HG03520 (cell line): Measurements from ENCODE around the gene RPRD1B.

ENCODE experiments used
- ATAC-seq: cut with Tn5 transposase; IDR thresholded peaks from one replicate; pipeline ENCODE4 v1.9.1; 2021; ENCODE audit warnings: mild to moderate bottlenecking, moderate library complexity; ENCODE audit not compliant: unreplicated experiment

The RPRD1B gene

DNA sequence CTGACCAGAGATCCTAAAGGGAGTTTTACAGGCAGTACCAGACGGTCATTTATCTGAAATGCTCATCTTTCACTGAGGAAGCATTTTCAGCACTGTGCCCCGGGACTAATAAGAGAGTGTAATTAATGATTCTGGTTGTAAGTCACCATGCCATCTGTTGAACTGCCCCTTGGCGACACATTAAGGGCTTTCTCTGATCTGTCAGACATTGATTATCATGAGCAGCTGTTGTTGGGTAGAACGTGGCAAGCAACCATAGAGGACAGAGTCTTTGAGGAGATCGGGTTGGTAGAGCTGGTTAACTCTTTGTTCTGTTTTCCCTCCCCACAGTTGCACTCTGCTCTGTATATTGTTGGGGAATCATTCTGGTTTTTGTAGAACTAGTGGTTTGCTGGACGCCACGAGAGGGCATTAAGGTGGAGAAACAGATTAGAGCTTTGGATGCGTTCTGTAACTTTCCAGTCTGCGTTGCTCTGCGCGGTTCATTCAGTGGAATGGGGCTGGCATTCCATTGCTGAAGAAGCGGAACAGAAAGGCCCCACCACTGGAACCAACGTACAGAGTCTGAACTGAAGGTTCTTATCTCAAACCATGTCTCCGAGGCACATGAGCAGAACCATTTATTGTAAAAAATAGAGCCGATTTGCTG lies 34.3 kb downstream of the RPRD1B start:
- no peak for ATAC-seq

DNA sequence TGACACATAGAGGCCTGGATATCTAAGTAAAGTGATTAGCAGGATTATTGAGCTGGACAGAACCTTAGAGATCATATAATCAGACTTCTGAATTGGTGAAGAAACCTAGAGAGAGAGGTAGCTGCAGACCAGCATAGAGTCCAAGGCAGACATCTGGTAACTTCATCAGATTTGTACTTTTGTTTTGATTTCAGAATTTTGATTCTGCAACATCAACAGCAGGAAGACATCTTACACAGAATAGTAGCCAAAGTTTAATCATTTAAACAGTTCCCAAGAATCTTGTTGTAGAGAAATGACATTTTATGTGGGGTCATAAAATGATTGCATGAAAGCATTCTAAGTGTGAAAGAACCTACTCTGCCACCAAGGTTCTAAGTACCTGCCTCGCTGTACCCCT lies 39.4 kb downstream of the RPRD1B start:
- ATAC-seq, result no peak

DNA sequence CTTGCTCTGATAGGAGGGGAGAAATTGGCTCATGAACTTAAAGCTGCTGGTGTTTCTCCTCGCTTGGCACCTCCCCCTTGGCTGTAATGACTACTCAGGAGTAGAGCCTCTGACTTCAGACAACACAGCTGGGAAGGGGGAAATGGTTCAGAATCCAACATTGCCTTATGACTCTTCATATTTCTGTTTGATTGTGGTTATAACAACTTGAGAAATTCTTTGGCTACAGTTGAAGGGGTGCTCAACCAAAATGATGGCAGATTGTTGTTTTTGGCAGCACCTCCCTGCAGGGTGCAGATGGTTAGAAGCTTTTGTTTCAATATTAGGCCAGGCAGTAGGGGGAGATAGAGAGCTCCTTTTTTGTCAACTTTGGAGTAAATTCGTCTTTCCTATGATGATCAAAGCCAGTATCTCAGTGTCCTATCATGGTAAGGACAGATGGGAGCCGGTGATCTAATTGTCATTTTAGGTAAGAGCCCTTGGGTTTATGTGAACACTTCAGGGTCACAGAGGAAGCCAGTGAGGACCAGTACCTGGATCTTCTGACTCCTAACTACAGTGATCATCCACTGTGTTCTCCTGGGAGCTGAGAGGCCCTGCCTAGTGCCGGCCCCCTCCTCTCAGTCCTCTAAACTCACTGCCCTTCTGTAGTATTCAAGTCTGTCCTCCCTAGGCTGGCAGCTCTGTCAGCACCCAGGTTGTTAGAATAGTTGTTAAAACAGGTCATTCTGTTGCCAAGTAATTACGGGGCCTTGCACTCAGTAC lies 39.9 kb downstream of the RPRD1B start:
- no peak for ATAC-seq

DNA sequence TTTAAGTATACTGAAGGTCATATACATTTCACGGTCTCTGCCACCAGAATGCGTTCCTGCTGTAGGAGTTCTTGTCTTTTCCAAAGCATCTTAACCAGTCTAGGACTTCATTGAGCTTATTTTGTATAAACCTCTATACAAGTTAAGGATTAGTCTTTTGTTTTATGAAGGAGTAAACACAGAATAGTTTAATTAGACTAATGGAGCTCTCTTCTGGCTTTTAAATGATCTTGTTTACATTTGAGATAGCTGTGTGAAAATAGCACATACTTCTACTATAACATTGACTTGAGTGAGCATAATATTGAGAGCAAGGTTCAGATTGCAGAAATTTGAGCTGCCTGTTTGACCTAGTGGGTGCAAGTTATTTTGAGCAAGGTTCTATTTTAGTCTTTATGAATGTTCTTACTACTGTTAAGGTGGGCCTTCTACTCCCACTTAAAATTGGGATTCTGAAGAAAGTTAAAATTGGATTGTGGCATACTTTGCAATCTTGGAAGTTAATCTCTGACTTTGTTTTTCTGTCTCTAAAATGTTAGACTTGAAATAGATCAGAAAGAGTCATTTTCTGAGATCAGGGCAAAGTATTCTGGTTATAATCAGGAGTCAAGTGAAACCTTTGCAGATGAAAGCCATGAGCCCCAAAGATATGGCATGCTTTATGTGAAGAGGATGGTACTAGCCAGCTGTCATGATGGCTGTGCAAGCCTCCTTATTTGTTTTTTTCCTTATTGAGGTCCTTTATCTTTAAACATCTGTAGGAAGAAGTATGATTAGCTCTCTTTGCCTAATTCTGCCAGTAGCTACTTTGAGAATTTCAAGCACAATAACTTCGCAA lies 41.8 kb downstream of the RPRD1B start:
- ATAC-seq, result no peak

DNA sequence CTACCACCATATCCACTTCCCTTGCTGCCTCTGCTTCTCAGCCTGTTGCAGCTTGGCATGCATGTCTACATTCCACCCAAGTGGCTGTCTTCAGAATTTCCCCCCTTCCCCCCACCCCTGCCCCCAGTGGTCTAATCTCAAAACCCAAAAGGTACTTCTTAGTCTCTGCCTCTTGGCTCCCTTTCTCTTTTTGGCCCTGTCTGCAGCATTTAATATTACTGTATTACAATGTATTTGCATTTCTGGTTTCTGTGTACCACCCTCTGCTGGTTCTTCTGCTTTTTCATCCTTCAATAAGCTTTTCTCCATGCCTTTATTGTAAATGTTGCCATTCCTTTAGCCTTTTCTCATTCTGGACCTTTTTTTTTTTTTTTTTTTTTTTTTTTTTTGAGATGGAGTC lies 43.0 kb downstream of the RPRD1B start:
- no peak for ATAC-seq

DNA sequence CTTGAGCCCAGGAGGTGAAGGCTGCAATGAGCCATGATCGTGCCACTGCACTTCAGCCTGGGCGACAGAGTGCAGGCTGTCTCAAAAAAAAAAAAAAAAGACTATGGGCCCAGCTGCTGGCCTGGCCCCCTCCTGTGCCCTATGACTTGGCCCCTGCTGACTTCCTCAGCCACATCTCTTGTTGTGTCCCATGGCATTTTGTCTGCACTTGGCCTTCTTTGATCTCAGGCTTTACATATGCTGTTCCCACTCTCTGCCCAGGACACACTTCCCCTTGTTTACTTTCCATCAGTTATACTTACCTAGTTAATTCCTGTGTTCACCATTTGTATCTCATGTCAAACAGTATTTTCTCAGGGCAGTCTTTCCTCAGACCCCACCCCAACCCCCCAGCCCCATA lies 44.5 kb downstream of the RPRD1B start:
- no peak for ATAC-seq

DNA sequence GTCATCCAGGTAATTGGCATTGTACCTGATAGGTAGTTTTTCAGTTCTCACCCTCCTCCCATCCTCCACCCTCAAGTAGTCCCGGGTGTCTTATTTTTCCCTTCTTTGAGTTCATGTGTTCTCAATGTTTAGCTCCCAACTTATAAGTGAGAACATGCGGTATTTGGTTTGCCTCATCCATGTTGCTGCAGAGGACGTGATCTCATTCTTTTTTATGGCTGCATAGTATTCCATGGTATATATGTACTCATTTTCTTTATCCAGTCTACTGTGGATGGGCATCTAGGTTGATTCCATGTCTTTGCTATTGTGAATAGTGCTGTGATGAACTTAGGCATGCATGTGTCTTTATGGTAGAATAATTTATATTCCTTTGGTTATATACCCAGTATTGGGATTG lies 45.8 kb downstream of the RPRD1B start:
- no peak for ATAC-seq

DNA sequence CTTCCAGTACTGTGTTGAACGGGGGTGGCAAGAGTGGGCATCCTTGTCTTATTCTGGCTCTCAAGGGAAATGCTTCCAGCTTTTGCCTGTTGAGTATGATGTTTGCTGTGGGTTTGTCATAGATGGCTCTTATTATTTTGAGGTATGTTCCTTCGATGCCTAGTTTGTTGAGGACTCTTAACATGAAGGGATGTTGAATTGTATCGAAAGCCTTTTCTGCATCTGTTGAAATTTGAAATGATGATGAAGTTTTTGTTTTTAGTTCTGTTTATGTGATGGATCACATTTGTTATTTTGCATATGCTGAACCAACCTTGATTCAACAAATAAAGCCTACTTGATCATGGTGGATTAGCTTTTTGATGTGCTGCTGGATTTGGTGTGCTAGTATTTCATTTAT lies 48.0 kb downstream of the RPRD1B start:
- ATAC-seq, result no peak

DNA sequence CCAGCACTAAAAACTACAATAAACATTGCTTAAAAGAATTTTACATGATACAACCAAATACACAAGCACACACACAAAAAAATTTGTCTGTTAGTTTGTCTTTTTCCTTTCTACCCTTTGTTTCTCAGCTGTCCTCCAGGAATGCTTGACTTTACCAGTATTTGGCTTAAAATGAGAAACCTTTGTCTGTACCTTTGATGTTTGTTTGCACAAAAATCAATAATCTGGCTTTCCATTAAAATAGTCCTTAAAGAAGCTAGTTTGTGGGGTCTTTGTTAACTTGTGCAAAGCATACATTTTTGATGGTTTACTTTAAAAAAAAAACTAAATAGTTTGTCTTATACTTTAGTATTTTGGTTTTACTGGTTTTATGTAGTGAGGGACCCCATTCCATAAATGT lies 49.3 kb downstream of the RPRD1B start:
- no peak for ATAC-seq

DNA sequence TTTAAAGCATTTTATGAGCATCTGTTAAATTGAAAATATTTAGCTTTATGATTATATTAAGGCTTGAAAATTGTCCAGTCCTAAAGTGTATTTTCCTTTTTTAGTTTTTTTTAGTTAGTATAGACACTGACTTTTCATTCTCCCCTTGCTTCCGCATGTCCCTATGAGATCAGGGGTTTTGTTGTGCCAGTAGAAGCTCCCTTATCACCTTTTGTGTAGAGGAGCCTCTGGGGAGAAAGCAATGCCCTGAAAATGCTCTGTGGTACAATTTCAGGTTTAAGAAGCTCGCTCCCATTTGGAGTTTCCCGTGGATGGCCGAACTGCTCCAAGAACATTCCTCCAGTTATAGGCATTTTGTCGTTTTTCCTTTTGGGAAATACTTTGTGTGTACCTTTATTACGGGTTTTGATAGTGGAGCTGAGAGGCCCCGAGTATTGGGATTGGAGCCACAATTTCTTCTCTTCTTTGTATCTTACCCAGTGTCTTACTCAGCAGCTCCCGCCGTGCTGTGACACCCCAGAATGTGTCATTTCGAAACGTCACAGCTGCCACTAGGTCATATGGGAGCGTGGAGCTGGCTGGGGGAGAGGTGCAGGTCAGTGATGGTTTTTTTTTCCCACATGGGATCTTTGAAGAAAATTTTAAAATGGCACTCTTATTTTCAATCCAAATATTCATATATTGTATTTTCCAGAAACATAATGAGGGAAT lies 49.9 kb downstream of the RPRD1B start:
- ATAC-seq, result no peak

DNA sequence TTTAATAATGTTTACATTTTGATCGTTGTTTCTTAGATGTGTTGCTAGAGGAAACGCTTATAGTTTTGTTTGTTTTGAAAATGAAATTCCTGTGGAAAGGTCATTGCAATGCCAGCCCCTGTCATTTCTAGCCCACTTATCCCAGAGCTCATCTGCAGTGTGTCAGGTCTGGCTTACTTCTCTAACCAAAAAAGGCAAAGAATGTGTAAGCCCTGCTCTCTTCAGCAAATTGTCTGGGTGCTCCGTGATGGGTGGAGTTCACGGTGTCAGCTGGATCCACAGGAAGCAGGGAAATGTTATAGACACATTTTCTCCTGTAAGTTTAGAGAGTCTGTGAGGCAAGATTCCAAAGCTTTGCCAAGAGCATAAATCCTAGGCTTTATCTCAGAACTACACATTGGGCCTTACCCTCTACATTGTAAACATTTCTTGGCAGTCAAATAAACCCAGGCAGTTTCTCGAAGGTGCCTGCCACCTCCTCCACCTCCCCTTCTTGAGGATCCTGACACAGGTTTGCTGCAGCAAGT lies 50.9 kb downstream of the RPRD1B start:
- ATAC-seq, result no peak

DNA sequence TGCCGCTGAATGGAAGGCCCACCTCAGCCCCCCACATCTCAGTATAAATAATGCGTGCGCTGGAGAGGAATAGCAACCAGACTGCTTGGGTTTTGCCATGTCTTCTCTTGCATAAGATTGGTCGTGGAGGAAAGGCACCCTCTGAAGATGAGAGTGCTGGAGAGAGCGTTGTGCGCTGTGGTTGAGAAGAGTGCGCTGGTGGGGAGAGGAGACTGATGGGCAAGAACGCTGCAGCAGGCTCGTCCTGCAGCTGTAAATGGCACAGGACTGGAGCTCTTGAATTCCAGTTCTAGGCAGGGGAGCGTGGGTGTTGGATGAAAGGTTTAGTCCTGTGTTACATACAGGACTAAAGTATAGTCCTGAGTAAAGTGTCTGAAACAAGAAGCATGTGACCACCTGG lies 51.5 kb downstream of the RPRD1B start:
- no peak for ATAC-seq

DNA sequence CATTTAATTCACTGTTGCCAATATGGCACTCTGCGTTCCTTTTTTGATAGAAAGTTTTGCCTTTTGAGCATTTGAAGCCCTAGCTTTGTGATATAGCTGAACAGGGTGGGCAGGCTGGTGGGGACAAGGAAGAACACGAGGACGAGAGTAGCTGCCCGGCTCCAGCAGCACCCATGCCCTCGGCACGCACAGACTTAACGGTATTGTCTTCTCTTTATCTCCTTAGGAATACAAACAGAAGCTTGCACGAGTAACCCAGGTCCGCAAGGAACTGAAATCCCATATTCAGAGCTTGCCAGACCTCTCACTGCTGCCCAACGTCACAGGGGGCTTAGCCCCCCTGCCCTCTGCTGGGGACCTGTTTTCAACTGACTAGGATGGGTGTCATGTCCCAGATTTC lies 56.0 kb downstream of the RPRD1B start:
- no peak for ATAC-seq

DNA sequence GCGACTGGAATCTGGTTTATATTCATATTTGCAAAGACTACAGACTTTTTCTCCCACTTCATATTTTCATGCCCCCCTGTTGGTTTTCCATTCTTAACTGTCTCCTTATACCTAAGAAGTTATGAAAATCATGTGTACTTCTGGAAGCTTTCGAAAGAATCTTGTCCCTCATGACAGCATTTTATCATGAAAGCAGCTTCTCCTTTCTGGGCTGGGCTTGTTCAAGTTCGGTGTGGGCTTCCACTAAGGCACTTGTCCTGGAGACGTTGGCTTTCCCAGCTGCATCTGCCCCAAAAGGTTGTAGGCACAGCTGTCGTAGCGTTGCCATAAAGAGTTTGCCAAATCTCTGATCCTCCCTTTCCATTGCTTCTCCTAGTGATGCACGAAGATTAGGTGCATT lies 56.5 kb downstream of the RPRD1B start:
- ATAC-seq, result no peak

DNA sequence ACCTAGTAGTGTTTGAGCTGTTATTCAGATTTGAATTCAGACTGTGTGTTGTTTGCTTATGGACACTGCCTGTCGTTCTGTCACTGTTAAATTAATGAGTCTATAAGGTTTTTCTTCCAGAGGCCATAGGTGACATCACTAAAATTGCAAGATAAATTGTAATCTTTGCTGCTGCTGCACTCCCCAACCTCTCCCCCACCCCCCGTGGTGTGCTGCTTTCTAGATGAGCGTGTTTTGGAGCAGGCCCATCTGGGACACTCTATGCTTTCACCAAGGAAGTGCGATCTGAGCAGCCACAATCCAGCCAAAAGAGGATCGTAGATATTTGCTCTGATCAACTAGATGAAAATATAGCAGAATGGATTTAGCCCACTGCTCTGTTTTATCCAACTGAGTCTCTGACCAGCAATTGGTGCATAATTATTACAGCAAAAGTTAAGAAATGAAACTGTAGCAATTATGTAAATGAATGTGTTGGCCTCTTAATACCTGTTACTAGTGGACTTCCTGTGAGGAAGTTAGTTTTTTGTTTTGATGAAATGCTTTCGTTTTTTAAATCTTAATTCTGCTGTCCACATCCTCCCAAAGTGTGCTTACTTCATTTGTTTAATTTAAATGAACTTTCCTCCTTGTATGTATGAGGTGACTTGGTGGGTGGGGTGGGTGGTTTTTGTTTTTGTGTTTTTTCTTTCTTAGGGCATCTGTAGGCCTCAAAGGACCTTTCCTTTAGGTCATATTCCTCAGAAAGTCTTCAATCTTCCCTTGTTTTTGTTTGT lies 58.1 kb downstream of the RPRD1B start:
- no peak for ATAC-seq

DNA sequence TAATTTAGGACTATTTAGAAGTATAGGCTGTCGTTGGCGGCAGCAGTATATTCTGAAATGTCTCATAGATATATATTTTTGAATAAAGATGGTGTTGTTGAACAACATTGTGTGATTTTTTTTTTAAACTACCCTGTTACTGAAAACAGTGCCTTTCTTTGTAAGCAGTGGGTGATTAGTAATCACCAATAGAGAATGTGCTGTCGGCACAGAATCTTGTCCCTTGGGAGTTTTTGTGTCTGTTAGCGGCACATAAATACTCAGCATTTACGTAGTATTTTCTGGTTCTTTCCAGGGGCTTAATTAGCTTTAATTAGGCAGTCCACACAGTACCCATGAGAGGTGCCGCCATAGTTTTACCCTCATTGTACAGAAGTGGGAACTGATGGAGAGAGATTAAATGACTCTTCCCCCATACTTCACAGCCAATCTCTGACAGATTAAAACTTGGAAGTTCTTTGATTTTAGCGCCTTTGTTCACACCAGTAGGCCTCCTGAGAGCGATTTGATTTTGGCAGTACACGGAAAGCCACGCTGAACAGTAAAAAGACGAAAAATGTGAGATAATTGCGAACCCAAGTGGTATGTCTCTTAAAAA lies 58.8 kb downstream of the RPRD1B start:
- ATAC-seq, result no peak

DNA sequence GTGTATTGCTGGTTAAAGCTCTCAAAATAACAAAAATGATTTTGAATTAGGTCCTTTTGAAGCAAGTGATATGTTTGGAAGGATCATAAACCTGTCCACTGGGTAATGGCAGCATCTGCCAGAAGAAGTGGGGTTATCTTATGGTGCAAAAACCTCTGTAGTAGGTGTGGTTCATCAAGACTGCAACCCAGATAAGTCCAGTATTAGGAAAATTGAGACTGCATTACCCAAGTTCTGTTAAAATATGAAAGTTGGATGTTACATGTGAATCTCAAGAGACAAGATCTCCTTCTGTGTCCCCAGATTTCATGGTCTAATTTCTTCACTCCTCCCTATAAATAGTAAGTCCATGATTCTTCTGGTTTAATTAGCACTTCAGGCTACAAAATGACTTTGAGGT lies 59.4 kb downstream of the RPRD1B start:
- no peak for ATAC-seq

DNA sequence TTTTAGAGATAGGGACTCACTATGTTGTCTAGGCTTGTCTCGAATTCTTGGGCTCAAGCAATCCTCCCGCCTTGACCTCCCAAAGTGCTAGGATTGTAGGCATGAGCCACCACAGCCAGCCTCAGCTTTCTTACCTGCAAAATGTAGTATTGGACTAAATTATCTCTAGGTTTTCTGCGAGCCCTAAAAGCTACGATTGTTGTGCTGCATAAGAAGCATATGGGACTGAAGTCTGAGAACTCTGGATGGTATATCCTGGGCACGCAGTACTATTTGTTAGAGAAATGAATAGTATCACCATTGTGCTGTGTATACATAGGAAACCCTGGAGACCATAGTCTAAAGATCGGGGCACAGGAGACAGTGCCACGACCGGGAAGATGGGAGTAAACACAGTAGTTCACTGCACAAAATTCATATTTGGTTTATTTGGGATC lies 60.1 kb downstream of the RPRD1B start:
- no peak for ATAC-seq

DNA sequence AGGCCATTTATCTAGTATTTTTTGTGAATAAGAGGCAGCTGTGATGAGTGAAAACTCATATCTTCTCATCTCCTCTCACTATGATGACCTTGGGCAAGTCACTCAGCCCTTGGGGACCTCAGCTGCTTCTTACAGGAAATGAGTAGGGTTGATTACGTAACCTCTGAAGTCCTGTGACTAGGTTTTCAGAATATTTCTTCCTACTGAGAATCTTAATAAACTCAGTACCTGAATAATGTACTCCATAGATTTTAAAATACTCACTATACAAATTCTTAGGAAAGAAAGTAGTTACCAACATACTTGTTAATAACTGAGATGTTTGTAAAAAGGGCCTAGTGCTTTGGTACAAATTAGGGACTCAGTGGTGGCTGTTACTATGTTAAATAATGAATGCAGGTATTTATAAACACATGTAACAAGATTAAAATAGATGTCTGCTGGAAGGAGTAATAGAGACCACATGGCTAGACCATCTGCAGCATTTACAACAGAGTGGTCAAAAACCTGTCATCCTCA lies 60.9 kb downstream of the RPRD1B start:
- peak; percentile 52 for ATAC-seq
